Parathyroid adenoma (tissue), 2 donors: Measurements from ENCODE around the gene KANK2.

Experiments used
- H2AFZ ChIP-seq: fragments of 300-600 bp; sonication (generic); one replicate; pipeline ENCODE4 v1.7.0; 2017; ENCODE audit warnings: antibody characterized with exemption, mild to moderate bottlenecking
- H3K27ac ChIP-seq: fragments of 300-600 bp; sonication (generic); one replicate; pipeline ENCODE4 v1.7.0; 2017
- H3K27me3 ChIP-seq: fragments of 300-600 bp; sonication (generic); one replicate; pipeline ENCODE4 v1.7.0; 2017; ENCODE audit warnings: low read length; ENCODE audit not compliant: control insufficient read depth, insufficient read depth
- H3K36me3 ChIP-seq: fragments of 300-600 bp; sonication (generic); one replicate; pipeline ENCODE4 v1.7.0; 2017; ENCODE audit warnings: low read length; ENCODE audit not compliant: control insufficient read depth, insufficient read depth
- H3K4me1 ChIP-seq: fragments of 300-600 bp; sonication (generic); one replicate; pipeline ENCODE4 v1.7.0; 2017; ENCODE audit warnings: control low read depth
- H3K4me2 ChIP-seq: fragments of 300-600 bp; sonication (generic); one replicate; pipeline ENCODE4 v1.7.0; 2017; ENCODE audit warnings: low read length
- H3K4me3 ChIP-seq: fragments of 300-600 bp; sonication (generic); one replicate; pipeline ENCODE4 v1.7.0; 2017; ENCODE audit warnings: low read depth, low read length
- H3K79me2 ChIP-seq: fragments of 300-600 bp; sonication (generic); one replicate; pipeline ENCODE4 v1.7.0; 2017; ENCODE audit warnings: control low read depth
- H3K9ac ChIP-seq: fragments of 300-600 bp; sonication (generic); one replicate; pipeline ENCODE4 v1.7.0; 2017; ENCODE audit warnings: mild to moderate bottlenecking
- H3K9me3 ChIP-seq: fragments of 300-600 bp; sonication (generic); one replicate; pipeline ENCODE4 v1.7.0; 2017; ENCODE audit warnings: low read length; ENCODE audit not compliant: control insufficient read depth
- CTCF ChIP-seq: fragments of 300-600 bp; sonication (generic); IDR thresholded peaks from one replicate; pipeline ENCODE4 v1.7.0; 2017; ENCODE audit warnings: antibody characterized with exemption, mild to moderate bottlenecking
- donor health status: primary hyperparathyroidism.

Gene KANK2

GRCh38 chr19:11238781-11239376, 41.5 kb upstream of the KANK2 start:
- H2AFZ ChIP-seq = no peak overlapping the region
- H3K4me3 ChIP-seq = no peak overlapping the region
- H3K4me2 ChIP-seq = no peak overlapping the region
- no peaks in the 10 kb centered on the region for H3K36me3 ChIP-seq
- H3K79me2 ChIP-seq = no peaks in the 10 kb centered on the region
- TF ChIP-seq CTCF = no peak
- no peak overlapping the region for H3K27ac ChIP-seq
- no peak overlapping the region for H3K9ac ChIP-seq
- no peaks in the 10 kb centered on the region for H3K4me1 ChIP-seq
- H3K27me3 ChIP-seq = no peaks in the 10 kb centered on the region
- H3K9me3 ChIP-seq = no peaks in the 10 kb centered on the region

GRCh38 chr19:11238041-11238440, 40.7 kb upstream of the KANK2 start:
- Histone ChIP-seq H3K4me2 (no peak overlapping the region), H3K4me3 (no peak overlapping the region), H2AFZ (no peak overlapping the region), H3K9ac (no peak overlapping the region), H3K4me1 (no peaks in the 10 kb centered on the region), H3K9me3 (no peaks in the 10 kb centered on the region), H3K36me3 (no peaks in the 10 kb centered on the region), H3K79me2 (no peaks in the 10 kb centered on the region), H3K27ac (no peak overlapping the region), H3K27me3 (no peaks in the 10 kb centered on the region)
- TF ChIP-seq CTCF = no peak

- Histone ChIP-seq H3K4me3 (no peak overlapping the region), H3K36me3 (no peaks in the 10 kb centered on the region), H3K4me1 (no peaks in the 10 kb centered on the region), H3K79me2 (no peaks in the 10 kb centered on the region), H3K4me2 (no peak overlapping the region), H3K9ac (no peak overlapping the region), H3K9me3 (no peaks in the 10 kb centered on the region), H3K27ac (no peak overlapping the region), H2AFZ (no peak overlapping the region), H3K27me3 (no peaks in the 10 kb centered on the region)
- TF ChIP-seq CTCF = no peak
These were observed 40.0 kb upstream of the KANK2 start for GRCh38 chr19:11237321-11237720.

- Histone ChIP-seq H3K9ac (no peak overlapping the region), H2AFZ (no peak overlapping the region), H3K27me3 (no peaks in the 10 kb centered on the region), H3K27ac (no peak overlapping the region), H3K79me2 (no peaks in the 10 kb centered on the region), H3K4me3 (no peak overlapping the region), H3K9me3 (no peaks in the 10 kb centered on the region), H3K36me3 (no peaks in the 10 kb centered on the region), H3K4me1 (no peaks in the 10 kb centered on the region), H3K4me2 (no peak overlapping the region)
- no peak for TF ChIP-seq CTCF
These were observed 39.3 kb upstream of the KANK2 start for GRCh38 chr19:11236324-11237301.
